Measurements from ENCODE around the gene HTT.

GRCh38 chr4:3030566-3031356 is 43.7 kb upstream of the HTT start:
- no peak for TF ChIP-seq JUN (CRISPR knock-in tag; IDR thresholded peaks at IDR 0.05)
- no peak for TF ChIP-seq E2F5 (CRISPR knock-in tag; IDR thresholded peaks at IDR 0.05)
- no peak for TF ChIP-seq CTCF (IDR thresholded peaks at IDR 0.05)
- no peak for TF ChIP-seq E2F4 (CRISPR knock-in tag; IDR thresholded peaks at IDR 0.05; ENCODE audit: borderline replicate concordance, low read depth)
- no peak for TF ChIP-seq SP1 (CRISPR knock-in tag; conservative IDR thresholded peaks at IDR 0.05)
- TF ChIP-seq MAX (CRISPR knock-in tag; IDR thresholded peaks at IDR 0.05): no peak
- no peak for TF ChIP-seq NR2C2 (CRISPR knock-in tag; IDR thresholded peaks at IDR 0.05)
- TF ChIP-seq SMAD3 (CRISPR knock-in tag; IDR thresholded peaks at IDR 0.05; ENCODE audit: borderline replicate concordance): no peak
- TF ChIP-seq TCF7 (CRISPR knock-in tag; IDR thresholded peaks at IDR 0.05; ENCODE audit: low read depth): no peak
- TF ChIP-seq ATF3 (CRISPR knock-in tag; conservative IDR thresholded peaks at IDR 0.05): no peak
- TF ChIP-seq ZNF396 (CRISPR knock-in tag; IDR thresholded peaks at IDR 0.05; ENCODE audit: borderline replicate concordance): no peak
- TF ChIP-seq HMGXB4 (CRISPR knock-in tag; IDR thresholded peaks at IDR 0.05): no peak
- TF ChIP-seq ZNF138 (CRISPR knock-in tag; conservative IDR thresholded peaks at IDR 0.05): no peak
- TF ChIP-seq ZNF317 (CRISPR knock-in tag; IDR thresholded peaks at IDR 0.05; ENCODE audit: borderline replicate concordance, low read depth): no peak

All from WTC11 (cell line).